Ovary (tissue), 3 donors: ENCODE data around the gene CHCHD1.

ENCODE experiments used
- CTCF ChIP-seq, 3 donors: fragments of 450-650 bp in 2 of 3; fragments of 200-600 bp in 1 of 3; IDR thresholded peaks; one replicate each; pipeline versions ENCODE4 v1.5.1 to v1.8.0; 2016 to 2022; ENCODE audit warnings: antibody characterized with exemption in 3 of 3, mild to moderate bottlenecking in 1 of 3
- EP300 ChIP-seq: sonication (generic); formaldehyde crosslinking; IDR thresholded peaks from one replicate; pipeline ENCODE4 v1.6.1; 2017; ENCODE audit warnings: antibody characterized with exemption
- POLR2A ChIP-seq: fragments of 450-650 bp; IDR thresholded peaks from one replicate; pipeline ENCODE4 v1.6.1; 2017; ENCODE audit warnings: antibody characterized with exemption, mild to moderate bottlenecking, moderate library complexity
- donor health status: DM: no; HTN: no; CAD: no.

- TF ChIP-seq CTCF (IDR thresholded peaks at IDR 0.05), result no peak
- TF ChIP-seq POLR2A, result no peak
- TF ChIP-seq EP300, result no peak
These were observed 31.5 kb downstream of the CHCHD1 start for GRCh38 chr10:73813333-73813732.
